NCI-H2227 (cell line): ENCODE results near the gene PTPRK.
A peak's percentile ranks its signal among the peaks of the same experiment; 100 is the strongest.

Source experiments
- DNase-seq: peaks from one replicate; lab custom pipeline; 2025; ENCODE audit not compliant: unreplicated experiment; lab: John Stamatoyannopoulos, UW

Gene PTPRK

GRCh38 chr6:128305228-128305627, 215.2 kb downstream of the PTPRK start:
- no peak for DNase-seq

- no peak for DNase-seq
Observed at GRCh38 chr6:128303870-128304269, 216.5 kb downstream of the PTPRK start.

GRCh38 chr6:128302942-128303341, 217.5 kb downstream of the PTPRK start:
- DNase-seq = no peak

- DNase-seq = no peak
Observed at GRCh38 chr6:128295670-128296069, 224.7 kb downstream of the PTPRK start.

- DNase-seq = no peak
Observed at GRCh38 chr6:128290221-128290620, 230.2 kb downstream of the PTPRK start.

GRCh38 chr6:128284128-128284527, 236.3 kb downstream of the PTPRK start:
- DNase-seq = no peak

- no peak for DNase-seq
Observed at GRCh38 chr6:128282961-128283360, 237.4 kb downstream of the PTPRK start.

GRCh38 chr6:128280960-128281359, 239.4 kb downstream of the PTPRK start:
- no peak for DNase-seq

- DNase-seq = no peak
Observed at GRCh38 chr6:128280066-128280465, 240.3 kb downstream of the PTPRK start.

GRCh38 chr6:128278836-128279235, 241.6 kb downstream of the PTPRK start:
- DNase-seq = no peak

- DNase-seq = peak; percentile 15
Observed at GRCh38 chr6:128277379-128277778, 243.0 kb downstream of the PTPRK start.

GRCh38 chr6:128276311-128276710, 244.1 kb downstream of the PTPRK start:
- no peak for DNase-seq

- DNase-seq = no peak
Observed at GRCh38 chr6:128275681-128276080, 244.7 kb downstream of the PTPRK start.

- DNase-seq = no peak
Observed at GRCh38 chr6:128275030-128275429, 245.4 kb downstream of the PTPRK start.

GRCh38 chr6:128271527-128271926, 248.9 kb downstream of the PTPRK start:
- no peak for DNase-seq

- DNase-seq = no peak
Observed at GRCh38 chr6:128271011-128271410, 249.4 kb downstream of the PTPRK start.

- no peak for DNase-seq
Observed at GRCh38 chr6:128266946-128267345, 253.5 kb downstream of the PTPRK start.

- no peak for DNase-seq
Observed at GRCh38 chr6:128265706-128266105, 254.7 kb downstream of the PTPRK start.

GRCh38 chr6:128259730-128260685, 260.4 kb downstream of the PTPRK start:
- DNase-seq = no peak

GRCh38 chr6:128259029-128259724, 261.2 kb downstream of the PTPRK start:
- DNase-seq = no peak

- no peak for DNase-seq
Observed at GRCh38 chr6:128256095-128256494, 264.3 kb downstream of the PTPRK start.
